ENCODE results near the gene TRIM17. TPM values are rescaled to one million over a fixed set of nuclear protein-coding genes. Genes with fewer than 3 reads are reported as not detected.

Gene TRIM17
- total RNA-seq, 2 experiments from 2014 or later = 2.6 to 2.8 TPM

GRCh38 chr1:228420968-228421826 is 4.5 kb upstream of the TRIM17 start:
- H3K27ac Mint-ChIP-seq = no peak overlapping the region
- peaks cover 18% of the 10 kb centered on the region for H3K4me1 Mint-ChIP-seq
- no peak for DNase-seq
- H3K4me3 Mint-ChIP-seq = no peak overlapping the region
- H3K9me3 Mint-ChIP-seq (ENCODE audit: low read depth) = no peaks in the 10 kb centered on the region
- CTCF ChIA-PET = interaction anchor here (0.8 to 1.4 kb wide), 2 partner anchors 10 to 11 kb away, joined by 5 to 6 read pairs; no protein-coding TSS in a partner anchor
- H3K36me3 Mint-ChIP-seq = no peaks in the 10 kb centered on the region
- peaks cover 10% of the 10 kb centered on the region for H3K27me3 Mint-ChIP-seq
- no peak for ATAC-seq

DNA sequence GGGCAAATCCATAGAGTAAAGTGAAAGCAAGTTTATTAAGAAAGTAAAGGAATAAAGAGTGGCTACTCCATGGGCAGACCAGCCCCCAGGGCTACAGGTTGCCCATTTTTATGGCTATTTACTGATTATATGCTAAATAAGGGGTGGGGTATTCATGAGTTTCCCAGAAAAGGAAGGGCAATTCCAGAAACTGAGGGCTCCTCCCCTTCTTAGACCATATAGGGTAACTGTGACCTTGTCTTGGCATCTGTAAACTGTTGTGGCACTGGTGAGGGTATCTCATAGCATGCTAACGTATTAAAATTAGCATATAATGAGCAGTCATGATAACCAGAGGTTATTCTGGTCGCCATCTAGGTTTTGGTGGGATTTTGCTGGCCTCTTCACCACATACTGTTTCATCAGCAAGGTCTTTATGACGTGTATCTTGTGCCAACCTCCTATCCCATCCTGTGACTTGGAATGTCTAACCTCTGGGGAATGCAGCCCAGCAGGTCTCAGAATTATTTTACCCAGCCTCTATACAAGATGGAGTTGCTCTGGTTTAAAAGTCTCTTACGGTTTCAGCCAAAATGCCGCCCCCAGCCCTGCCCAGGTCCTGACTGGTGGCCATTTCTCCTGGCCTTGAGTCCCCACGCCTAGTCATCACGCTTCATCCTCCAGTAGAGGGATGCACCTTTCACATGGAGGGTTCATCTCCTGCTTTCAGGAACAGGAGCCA is 982 bp upstream of the TRIM17 start:
- ATAC-seq (no peak), DNase-seq (no peak)
- Mint-ChIP-seq H3K27ac (no peak overlapping the region), H3K9me3 (ENCODE audit: low read depth) (no peaks in the 10 kb centered on the region), H3K36me3 (no peaks in the 10 kb centered on the region), H3K4me3 (no peak overlapping the region), H3K4me1 (peaks cover 31% of the 10 kb centered on the region), H3K27me3 (peaks cover 10% of the 10 kb centered on the region)
- CTCF ChIA-PET = no interaction called here

DNA sequence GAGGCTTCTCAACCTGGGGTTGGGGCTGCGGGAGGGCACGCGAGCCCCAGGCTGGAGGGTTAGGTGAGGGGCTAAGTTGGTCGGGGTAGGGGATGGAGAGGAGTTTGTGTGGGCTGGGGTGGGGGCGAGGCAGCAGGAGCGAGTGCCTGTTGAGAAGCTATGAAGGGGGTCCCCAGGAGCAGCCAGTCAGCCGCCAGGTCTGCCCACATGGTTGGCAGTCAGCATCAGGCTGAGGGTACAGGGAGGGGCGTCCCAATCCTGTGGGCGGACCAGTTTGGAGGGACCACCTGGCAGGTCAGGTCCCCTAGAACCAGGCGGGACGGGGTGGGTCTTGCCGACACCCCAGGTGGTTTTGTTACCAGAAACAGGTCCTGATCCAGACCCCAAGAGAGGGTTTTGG is 400 bp upstream of the TRIM17 start:
- Mint-ChIP-seq H3K4me1 (peaks cover 31% of the 10 kb centered on the region), H3K27ac (no peak overlapping the region), H3K27me3 (peaks cover 10% of the 10 kb centered on the region), H3K36me3 (no peaks in the 10 kb centered on the region), H3K9me3 (ENCODE audit: low read depth) (no peaks in the 10 kb centered on the region), H3K4me3 (peak overlapping the region; percentile 71)
- no peak for ATAC-seq
- CTCF ChIA-PET = no interaction called here
- DNase-seq = no peak

GRCh38 chr1:228415853-228416216 is 826 bp downstream of the TRIM17 start:
- Mint-ChIP-seq H3K9me3 (ENCODE audit: low read depth) (no peaks in the 10 kb centered on the region), H3K27ac (no peak overlapping the region), H3K27me3 (peaks cover 10% of the 10 kb centered on the region), H3K36me3 (no peaks in the 10 kb centered on the region), H3K4me3 (peak overlapping the region; percentile 56), H3K4me1 (peaks cover 22% of the 10 kb centered on the region)
- CTCF ChIA-PET = interaction anchor here (1.4 kb wide), 1 partner anchor 202 kb away, joined by 3 read pairs; no protein-coding TSS in a partner anchor
- DNase-seq = no peak
- no peak for ATAC-seq

GRCh38 chr1:228415221-228415620 is 1.4 kb downstream of the TRIM17 start:
- Mint-ChIP-seq H3K27me3 (peaks cover 10% of the 10 kb centered on the region), H3K4me3 (peak overlapping the region; percentile 56), H3K9me3 (ENCODE audit: low read depth) (no peaks in the 10 kb centered on the region), H3K27ac (no peak overlapping the region), H3K36me3 (no peaks in the 10 kb centered on the region), H3K4me1 (peaks cover 21% of the 10 kb centered on the region)
- DNase-seq (no peak), ATAC-seq (no peak)
- CTCF ChIA-PET = interaction anchor here (1.4 kb wide), 1 partner anchor 202 kb away, joined by 3 read pairs; no protein-coding TSS in a partner anchor

GRCh38 chr1:228414511-228415211 is 2.0 kb downstream of the TRIM17 start:
- no peak overlapping the region for H3K4me3 Mint-ChIP-seq
- CTCF ChIA-PET = interaction anchor here (1.4 kb wide), 1 partner anchor 201 kb away, joined by 3 read pairs; no protein-coding TSS in a partner anchor

GRCh38 chr1:228413241-228414010 is 3.2 kb downstream of the TRIM17 start:
- no peak for ATAC-seq
- Mint-ChIP-seq H3K27me3 (peaks cover 7% of the 10 kb centered on the region), H3K4me1 (peaks cover 22% of the 10 kb centered on the region), H3K27ac (no peak overlapping the region), H3K36me3 (no peaks in the 10 kb centered on the region), H3K9me3 (ENCODE audit: low read depth) (no peaks in the 10 kb centered on the region), H3K4me3 (no peak overlapping the region)
- CTCF ChIA-PET = no interaction called here
- no peak for DNase-seq

More at GRCh38 chr1:228414511-228415211, 2.0 kb downstream of the TRIM17 start:
- no peaks in the 10 kb centered on the region for H3K36me3 Mint-ChIP-seq
- peaks cover 10% of the 10 kb centered on the region for H3K27me3 Mint-ChIP-seq
- H3K4me1 Mint-ChIP-seq = peaks cover 21% of the 10 kb centered on the region
- ATAC-seq (no peak), DNase-seq (no peak)
- H3K9me3 Mint-ChIP-seq (ENCODE audit: low read depth) = no peaks in the 10 kb centered on the region
- H3K27ac Mint-ChIP-seq = no peak overlapping the region

- Mint-ChIP-seq H3K9me3 (ENCODE audit: low read depth) (no peaks in the 10 kb centered on the region), H3K27ac (no peak overlapping the region), H3K4me3 (no peak overlapping the region), H3K27me3 (no peaks in the 10 kb centered on the region), H3K4me1 (peaks cover 29% of the 10 kb centered on the region), H3K36me3 (no peaks in the 10 kb centered on the region)
- ATAC-seq (no peak), DNase-seq (no peak)
- CTCF ChIA-PET = interaction anchor here (0.6 to 1.8 kb wide), 5 partner anchors 9 to 285 kb away, joined by 3 to 6 read pairs (median 3); partner anchors contain the start of gene IBA57
Observed at GRCh38 chr1:228411548-228412430, 4.9 kb downstream of the TRIM17 start.

- H3K27me3 Mint-ChIP-seq = no peaks in the 10 kb centered on the region
- peaks cover 27% of the 10 kb centered on the region for H3K4me1 Mint-ChIP-seq
- no peak overlapping the region for H3K27ac Mint-ChIP-seq
- no peaks in the 10 kb centered on the region for H3K9me3 Mint-ChIP-seq (ENCODE audit: low read depth)
- ATAC-seq (no peak), DNase-seq (no peak)
- H3K4me3 Mint-ChIP-seq = no peak overlapping the region
- no peaks in the 10 kb centered on the region for H3K36me3 Mint-ChIP-seq
- CTCF ChIA-PET = interaction anchor here (0.8 to 1.8 kb wide), 4 partner anchors 10 to 280 kb away, joined by 3 to 6 read pairs (median 3); partner anchors contain the start of gene IBA57
Observed at GRCh38 chr1:228411121-228411520, 5.5 kb downstream of the TRIM17 start.

DNA sequence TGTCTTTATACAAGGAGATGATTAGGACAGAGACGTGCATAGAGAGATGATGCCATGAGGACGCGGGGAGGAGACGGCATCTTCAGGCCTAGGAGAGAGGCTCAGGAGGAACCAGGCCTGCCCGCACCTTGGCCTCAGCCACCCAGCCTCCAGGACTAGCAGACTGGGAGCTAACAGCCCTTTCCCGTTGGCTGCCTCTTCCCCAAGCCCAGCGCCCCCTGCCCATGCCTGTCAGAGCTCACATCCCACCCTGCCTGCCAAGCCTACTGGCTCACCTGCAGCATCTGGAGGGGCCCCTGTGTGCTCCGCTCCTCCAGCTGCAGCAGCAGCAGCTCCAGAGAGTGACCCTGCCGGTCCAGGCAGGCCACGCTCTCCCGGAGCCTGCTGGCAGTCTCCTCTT is 6.0 kb downstream of the TRIM17 start:
- Mint-ChIP-seq H3K27ac (no peak overlapping the region), H3K27me3 (no peaks in the 10 kb centered on the region), H3K36me3 (peaks cover 2% of the 10 kb centered on the region), H3K4me1 (peaks cover 22% of the 10 kb centered on the region), H3K9me3 (ENCODE audit: low read depth) (no peaks in the 10 kb centered on the region), H3K4me3 (no peak overlapping the region)
- ATAC-seq = no peak
- CTCF ChIA-PET = interaction anchor here (0.8 to 1.8 kb wide), 2 partner anchors 10 to 45 kb away, joined by 3 to 6 read pairs; no protein-coding TSS in a partner anchor
- DNase-seq = no peak

- Mint-ChIP-seq H3K27me3 (no peaks in the 10 kb centered on the region), H3K27ac (no peak overlapping the region), H3K36me3 (peaks cover 6% of the 10 kb centered on the region), H3K4me1 (peaks cover 22% of the 10 kb centered on the region), H3K4me3 (no peak overlapping the region), H3K9me3 (ENCODE audit: low read depth) (no peaks in the 10 kb centered on the region)
- no peak for DNase-seq
- CTCF ChIA-PET = no interaction called here
- no peak for ATAC-seq
Observed at GRCh38 chr1:228410015-228410414, 6.6 kb downstream of the TRIM17 start.

Data from activated CD8-positive, alpha-beta memory T cell treated with anti-CD3 and anti-CD28 coated beads, Interleukin-2, amount 10 ng/mL, durations not matched to agents 7 days and 5 days (primary cell).